GM12891 (cell line): ENCODE results near the gene CAPN2.
"Not testable (repeated sequence)": the region's sequence is repeated elsewhere in the genome, so short reads cannot be mapped to it uniquely, and the experiment has no call there.

Experiments
- DNase-seq: peaks from one replicate; pipeline ENCODE4 v3.0.0; 2011; ENCODE audit warnings: low spot score; ENCODE audit not compliant: insufficient read length
- FAIRE-seq: peaks from 2 replicates; lab custom pipeline; 2011; peaks lifted over from hg19 to GRCh38; lab: Jason Lieb, UNC
- PAX5 ChIP-seq: IDR thresholded peaks from 2 replicates; pipeline ENCODE4 v1.6.1; 2011; ENCODE audit warnings: low read length, moderate library complexity, mild to moderate bottlenecking; ENCODE audit not compliant: insufficient read depth, severe bottlenecking
- POLR2A ChIP-seq: IDR thresholded peaks from 2 replicates; pipeline ENCODE4 v1.6.1; 2011; ENCODE audit warnings: low read depth, low read length, control low read depth
- POLR2AphosphoS5 ChIP-seq: IDR thresholded peaks from 2 replicates; pipeline ENCODE4 v1.6.1; 2011; ENCODE audit warnings: low read depth, low read length, control low read depth
- POU2F2 ChIP-seq: IDR thresholded peaks from 2 replicates; pipeline ENCODE4 v1.6.1; 2011; ENCODE audit warnings: low read depth, mild to moderate bottlenecking, control low read depth, low read length, moderate library complexity
- SPI1 ChIP-seq: IDR thresholded peaks from 2 replicates; pipeline ENCODE4 v1.6.1; 2011; ENCODE audit warnings: low read depth, low read length, control low read depth
- TAF1 ChIP-seq: IDR thresholded peaks from 2 replicates; pipeline ENCODE4 v1.6.1; 2011; ENCODE audit warnings: low read depth, low read length, control low read depth

The CAPN2 gene

DNA sequence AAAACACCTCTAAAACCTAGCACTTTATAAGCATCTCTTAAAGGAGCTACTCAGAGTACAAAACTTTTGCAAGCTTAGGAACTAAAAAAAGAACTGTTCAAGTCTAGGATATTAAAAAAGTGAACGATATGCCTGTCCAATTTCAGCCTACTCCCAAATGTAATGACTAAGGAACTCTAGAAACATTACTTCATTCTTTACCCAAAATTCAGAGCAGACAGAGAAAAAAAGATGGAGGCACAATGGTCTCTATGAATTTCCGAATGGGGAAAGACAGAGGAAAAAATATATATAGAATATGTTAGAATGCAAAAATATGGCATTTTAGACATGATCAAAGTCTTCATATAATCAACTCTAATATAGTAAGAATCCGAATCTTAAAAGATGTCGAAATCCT, 72.2 kb downstream of the CAPN2 start:
- no peak for DNase-seq
- FAIRE-seq, result no peak
- TF ChIP-seq POLR2A (no peak), POU2F2 (no peak), PAX5 (no peak), TAF1 (no peak), POLR2AphosphoS5 (no peak), SPI1 (no peak)

DNA sequence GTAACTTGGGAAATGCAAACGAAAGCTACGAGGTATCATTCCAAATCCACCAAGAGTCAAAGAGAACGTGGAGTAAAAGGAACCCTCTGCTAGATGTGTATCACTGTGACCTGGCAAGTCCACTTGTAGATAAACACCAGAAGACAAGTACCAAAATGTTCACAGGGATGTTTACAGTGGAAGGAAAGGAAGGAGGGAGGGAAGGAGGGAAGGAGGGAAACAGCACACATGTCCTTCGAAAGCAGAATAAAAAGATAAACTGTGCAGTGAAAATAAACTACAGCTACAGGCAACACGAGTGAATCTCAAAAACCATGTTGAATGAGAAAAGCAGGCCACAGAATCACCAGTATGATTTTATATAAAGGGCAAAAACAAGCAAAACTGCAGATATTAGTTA, 73.5 kb downstream of the CAPN2 start:
- FAIRE-seq (no peak), DNase-seq (no peak)
- TF ChIP-seq TAF1, result no peak
- no peak for TF ChIP-seq POLR2AphosphoS5
- no peak for TF ChIP-seq POU2F2
- no peak for TF ChIP-seq POLR2A
- TF ChIP-seq PAX5, result no peak
- TF ChIP-seq SPI1, result no peak

DNA sequence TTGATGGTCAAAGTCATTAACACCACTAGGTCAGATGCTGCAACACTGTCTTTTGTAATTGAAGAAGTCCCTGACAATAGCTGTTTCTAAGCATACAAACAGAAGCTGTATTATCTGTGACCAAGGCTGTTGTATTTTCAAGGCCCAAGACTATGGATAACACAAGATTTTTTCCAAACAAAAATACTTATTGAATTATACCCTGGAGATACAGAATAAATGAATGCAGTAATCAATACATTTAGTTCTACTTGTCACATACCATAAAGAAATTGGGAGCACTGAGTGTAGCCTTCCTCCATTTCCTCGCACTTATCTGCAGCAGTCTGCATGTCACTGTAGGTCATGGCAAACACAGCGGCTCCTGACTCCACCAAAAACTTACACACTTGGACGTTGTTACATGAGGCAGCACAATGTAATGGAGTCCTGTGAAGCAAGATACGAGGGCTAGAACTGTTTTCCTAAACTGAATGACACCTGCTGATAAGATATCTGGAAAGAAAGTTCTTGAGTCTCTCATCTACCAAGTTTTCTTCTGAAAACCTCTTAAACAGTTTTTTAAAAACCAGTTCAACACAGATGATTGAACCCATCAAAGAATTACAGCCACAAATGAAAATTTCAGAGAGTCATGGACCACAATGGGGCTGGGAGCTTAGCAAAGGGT, 76.5 kb downstream of the CAPN2 start:
- TF ChIP-seq SPI1 (no peak), POLR2A (no peak), POLR2AphosphoS5 (no peak), POU2F2 (no peak), PAX5 (no peak), TAF1 (no peak)
- DNase-seq (no peak), FAIRE-seq (no peak)

DNA sequence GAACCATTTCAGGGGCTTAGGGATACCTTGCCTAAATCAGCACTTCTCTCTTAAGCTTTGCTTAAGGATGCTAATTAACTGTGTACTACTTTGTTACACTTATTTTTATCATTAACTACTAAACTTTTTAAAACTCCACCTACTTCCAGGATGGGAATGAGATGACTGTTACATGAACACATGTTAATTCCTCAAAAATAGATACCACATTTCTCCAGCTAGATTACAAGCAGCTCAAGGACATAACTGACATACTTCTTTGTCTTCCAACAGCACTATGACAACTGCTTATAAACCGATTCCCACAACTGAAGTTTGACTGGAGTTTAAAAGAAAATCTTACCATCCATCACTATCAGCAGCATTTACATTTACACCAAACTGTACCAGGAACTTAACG, 79.7 kb downstream of the CAPN2 start:
- no peak for DNase-seq
- TF ChIP-seq SPI1, result no peak
- TF ChIP-seq POLR2A, result no peak
- TF ChIP-seq POU2F2, result no peak
- TF ChIP-seq PAX5, result no peak
- TF ChIP-seq POLR2AphosphoS5, result no peak
- TF ChIP-seq TAF1, result no peak
- no peak for FAIRE-seq

DNA sequence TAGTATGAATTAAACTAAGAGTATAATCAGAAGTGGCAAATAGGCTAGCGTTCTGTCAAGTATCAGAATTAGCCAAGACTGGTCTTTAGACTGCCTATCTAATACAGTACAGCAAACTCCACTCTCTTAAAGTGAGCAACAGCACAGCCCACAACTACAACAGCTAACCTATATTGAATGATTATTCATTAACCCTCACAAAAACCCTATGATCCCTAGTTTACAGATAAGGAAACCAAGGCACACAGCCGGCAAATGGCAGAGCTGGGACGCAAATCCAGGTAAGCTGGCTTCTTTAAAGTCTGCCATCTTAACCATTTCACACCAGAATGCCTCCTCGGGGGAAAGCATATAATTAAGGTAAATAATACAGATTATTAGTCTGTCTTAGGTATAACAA, 81.4 kb downstream of the CAPN2 start:
- no peak for DNase-seq
- no peak for TF ChIP-seq PAX5
- no peak for TF ChIP-seq TAF1
- TF ChIP-seq POLR2A, result no peak
- TF ChIP-seq POLR2AphosphoS5, result no peak
- TF ChIP-seq POU2F2, result no peak
- no peak for TF ChIP-seq SPI1
- no peak for FAIRE-seq

DNA sequence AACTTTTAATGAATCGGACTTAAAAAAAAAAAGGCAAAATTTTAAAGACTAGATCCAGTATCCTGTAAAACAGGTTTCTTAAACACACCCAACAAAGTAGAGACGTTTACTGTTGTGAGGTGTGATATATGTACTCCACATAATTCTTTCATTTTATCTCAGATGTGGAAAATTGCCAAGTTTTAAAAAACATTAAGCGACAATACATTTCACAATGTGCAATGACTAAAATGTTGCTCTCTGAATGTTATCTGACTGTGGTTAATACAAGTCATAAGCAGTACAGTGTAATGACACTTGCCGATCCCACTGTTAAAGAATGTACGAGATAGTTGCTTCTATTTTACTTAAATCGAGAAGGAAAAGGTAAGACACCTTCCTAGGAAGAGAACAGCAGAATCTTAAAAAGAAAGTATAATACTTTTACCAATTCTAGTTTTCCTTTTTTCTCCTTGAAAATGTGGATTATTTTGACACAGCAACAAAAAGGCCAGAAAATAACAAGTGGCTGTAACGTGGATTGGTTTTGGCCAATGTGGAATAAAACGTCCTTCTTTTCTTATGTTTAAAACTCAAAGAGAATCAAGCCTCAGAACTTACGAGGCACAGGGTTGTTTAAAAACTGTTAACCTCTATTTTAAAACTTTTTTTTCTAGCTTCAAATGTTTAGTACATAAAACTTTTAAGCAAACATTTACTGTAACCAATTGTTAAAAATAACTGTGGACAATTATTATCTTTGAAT, 82.0 kb downstream of the CAPN2 start:
- DNase-seq (no peak), FAIRE-seq (no peak)

DNA sequence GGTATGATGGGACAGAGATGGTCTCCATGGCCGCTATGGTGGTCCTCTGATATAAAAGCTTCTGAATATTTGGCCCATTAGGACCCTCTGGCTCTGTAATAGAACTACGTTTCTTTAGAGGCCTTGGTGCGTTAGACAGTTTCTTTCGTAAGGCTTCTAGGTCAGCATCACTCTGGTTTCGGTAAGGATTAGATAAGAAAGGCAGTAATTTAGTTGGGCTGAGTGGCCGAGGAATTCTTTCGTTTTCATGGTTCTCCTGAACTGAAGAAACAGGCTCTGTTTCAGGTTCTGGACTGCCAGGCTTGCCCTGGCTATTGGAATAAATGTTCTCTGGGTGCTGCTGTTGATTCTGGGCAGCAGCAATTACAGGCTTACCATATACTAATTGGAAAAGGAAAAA, 83.9 kb downstream of the CAPN2 start:
- DNase-seq, result no peak
- TF ChIP-seq PAX5 (no peak), POLR2A (no peak), SPI1 (no peak), TAF1 (no peak), POLR2AphosphoS5 (no peak), POU2F2 (no peak)
- FAIRE-seq, result no peak

More for the DNA sequence above, 82.0 kb downstream of the CAPN2 start:
- no peak for TF ChIP-seq TAF1
- no peak for TF ChIP-seq PAX5
- TF ChIP-seq SPI1, result no peak
- TF ChIP-seq POLR2A, result no peak
- no peak for TF ChIP-seq POU2F2
- no peak for TF ChIP-seq POLR2AphosphoS5

DNA sequence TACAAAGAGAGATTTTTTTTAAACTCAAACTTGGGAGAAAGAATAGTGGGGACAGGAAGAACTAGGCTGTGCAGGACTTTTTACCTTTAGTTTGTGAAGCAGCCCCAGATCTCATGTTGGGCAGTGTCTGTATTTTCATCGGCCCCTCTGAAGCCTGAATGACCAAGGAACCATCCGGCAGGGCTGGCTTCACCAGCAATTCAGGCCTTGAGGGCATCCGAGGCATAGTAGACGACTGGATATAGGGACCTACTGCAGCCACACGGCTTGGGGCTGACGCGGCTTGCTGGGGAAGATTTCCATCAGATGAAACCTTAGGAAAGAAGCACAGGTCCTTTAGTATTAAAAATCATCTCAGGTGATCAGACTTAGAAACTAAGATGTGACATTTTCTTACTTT, 89.7 kb downstream of the CAPN2 start:
- FAIRE-seq (no peak), DNase-seq (no peak)
- TF ChIP-seq POU2F2 (no peak), POLR2AphosphoS5 (no peak), POLR2A (no peak), TAF1 (no peak), PAX5 (no peak)

DNA sequence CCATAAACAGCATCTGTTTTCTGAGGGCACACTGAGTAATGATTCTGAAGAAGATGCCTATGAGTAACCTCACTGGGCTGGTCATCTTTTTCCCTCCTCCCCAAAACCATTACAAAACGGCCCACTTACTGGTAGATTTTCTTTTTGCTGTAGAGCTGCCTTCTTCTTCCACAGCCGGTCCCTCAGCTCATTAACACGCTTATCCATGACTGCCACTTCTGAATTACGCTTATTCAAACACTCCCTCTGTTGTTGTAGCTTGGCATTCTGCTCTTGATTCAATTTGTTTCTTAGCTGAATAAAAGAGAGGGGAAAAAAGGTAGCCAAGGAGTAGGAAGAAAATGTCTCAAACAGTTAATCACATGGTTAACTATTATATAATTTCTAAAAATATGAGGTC, 90.3 kb downstream of the CAPN2 start:
- FAIRE-seq (no peak), DNase-seq (no peak)
- no peak for TF ChIP-seq PAX5
- TF ChIP-seq TAF1, result no peak
- TF ChIP-seq SPI1, result no peak
- no peak for TF ChIP-seq POLR2AphosphoS5
- TF ChIP-seq POU2F2, result no peak
- TF ChIP-seq POLR2A, result no peak

DNA sequence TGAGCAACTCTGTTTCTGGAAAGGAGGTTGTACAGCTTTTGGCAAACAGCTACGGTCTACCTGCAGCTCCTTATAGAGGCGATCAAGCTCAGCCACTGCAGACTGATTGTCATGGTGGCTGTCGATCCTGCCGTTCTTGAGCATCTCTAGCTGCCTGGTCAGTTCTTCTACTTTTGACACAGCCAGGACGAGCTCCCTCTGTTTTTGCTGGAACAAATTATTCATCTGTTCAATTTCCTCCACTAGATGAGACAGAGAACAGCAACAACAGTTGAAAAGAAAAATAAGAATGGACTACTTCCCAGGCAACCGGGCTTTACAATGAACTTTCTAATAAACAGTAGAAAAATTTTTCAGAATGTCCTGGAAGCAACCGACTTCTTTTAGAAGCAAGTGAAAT, 90.9 kb downstream of the CAPN2 start:
- FAIRE-seq, result no peak
- DNase-seq, result no peak
- no peak for TF ChIP-seq PAX5
- no peak for TF ChIP-seq POU2F2

DNA sequence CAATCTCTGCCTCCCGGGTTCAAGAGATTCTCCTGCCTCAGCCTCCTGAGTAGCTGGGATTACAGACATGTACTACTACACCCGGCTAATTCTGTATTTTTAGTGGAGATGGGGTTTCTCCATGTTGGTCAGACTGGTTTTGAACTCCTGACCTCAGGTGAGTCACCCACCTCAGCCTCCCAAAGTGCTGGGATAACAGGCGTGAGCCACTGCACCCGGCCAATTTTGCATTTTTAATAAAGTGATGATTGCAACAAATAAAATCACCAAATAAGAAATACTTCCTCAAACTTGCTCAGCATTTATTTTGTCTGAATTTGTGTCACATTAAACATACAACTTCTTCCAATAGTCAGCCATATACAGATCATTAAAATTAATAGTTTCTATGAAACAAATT, 97.6 kb downstream of the CAPN2 start:
- not testable (repeated sequence) for FAIRE-seq, DNase-seq
